ENCODE data around the gene CHML.

Gene CHML

GRCh38 chr1:241590719-241591118, 49.5 kb downstream of the CHML start:
- no peak for DNase-seq (ENCODE audit: low read depth)
